Measurements from ENCODE around the gene REG4.

DNA sequence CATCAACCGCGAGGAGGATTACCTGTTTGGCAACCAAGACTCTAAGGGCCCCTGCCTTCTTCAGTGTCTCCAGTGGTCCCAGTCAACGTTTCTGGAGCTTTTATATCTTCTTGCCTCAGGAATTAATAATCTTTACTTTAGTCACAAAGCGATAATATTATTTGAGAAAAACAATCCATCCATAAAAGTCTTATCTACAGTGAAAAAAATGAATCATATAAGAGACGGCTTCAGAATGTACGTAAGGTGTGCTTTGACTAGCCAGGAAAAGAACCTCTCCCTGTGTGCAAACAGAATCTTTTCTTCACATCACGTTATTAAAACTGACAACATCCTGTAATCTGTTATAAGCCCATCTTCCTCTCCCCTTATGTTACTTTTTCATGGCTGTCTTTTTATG lies at the start of gene REG4:
- TF ChIP-seq, protein P1, sequence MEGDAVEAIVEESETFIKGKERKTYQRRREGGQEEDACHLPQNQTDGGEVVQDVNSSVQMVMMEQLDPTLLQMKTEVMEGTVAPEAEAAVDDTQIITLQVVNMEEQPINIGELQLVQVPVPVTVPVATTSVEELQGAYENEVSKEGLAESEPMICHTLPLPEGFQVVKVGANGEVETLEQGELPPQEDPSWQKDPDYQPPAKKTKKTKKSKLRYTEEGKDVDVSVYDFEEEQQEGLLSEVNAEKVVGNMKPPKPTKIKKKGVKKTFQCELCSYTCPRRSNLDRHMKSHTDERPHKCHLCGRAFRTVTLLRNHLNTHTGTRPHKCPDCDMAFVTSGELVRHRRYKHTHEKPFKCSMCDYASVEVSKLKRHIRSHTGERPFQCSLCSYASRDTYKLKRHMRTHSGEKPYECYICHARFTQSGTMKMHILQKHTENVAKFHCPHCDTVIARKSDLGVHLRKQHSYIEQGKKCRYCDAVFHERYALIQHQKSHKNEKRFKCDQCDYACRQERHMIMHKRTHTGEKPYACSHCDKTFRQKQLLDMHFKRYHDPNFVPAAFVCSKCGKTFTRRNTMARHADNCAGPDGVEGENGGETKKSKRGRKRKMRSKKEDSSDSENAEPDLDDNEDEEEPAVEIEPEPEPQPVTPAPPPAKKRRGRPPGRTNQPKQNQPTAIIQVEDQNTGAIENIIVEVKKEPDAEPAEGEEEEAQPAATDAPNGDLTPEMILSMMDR (IDR thresholded peaks at IDR 0.05; ENCODE audit: poor library complexity) = no peak
- TF ChIP-seq EZH2phosphoT487 (IDR thresholded peaks at IDR 0.05; ENCODE audit: low read depth, severe bottlenecking, unreplicated experiment) (no peak), EZH2 (IDR thresholded peaks at IDR 0.05; ENCODE audit: borderline replicate concordance) (no peak)
